Measurements from ENCODE around the gene AGTRAP.

AGTRAP gene

GRCh38 chr1:11799896-11800295 is 64.0 kb downstream of the AGTRAP start:
- Histone ChIP-seq H2AFZ (ENCODE audit: low read depth) (no peak overlapping the region), H3K27ac (no peak overlapping the region), H3K27me3 (ENCODE audit: insufficient read depth, low read depth) (no peaks in the 10 kb centered on the region), H3K79me2 (ENCODE audit: insufficient read depth, low read depth) (no peaks in the 10 kb centered on the region), H4K20me1 (ENCODE audit: insufficient read depth) (no peaks in the 10 kb centered on the region), H3K4me1 (ENCODE audit: low read depth, poor library complexity, severe bottlenecking) (peaks cover 14% of the 10 kb centered on the region), H3K36me3 (ENCODE audit: insufficient read depth) (no peaks in the 10 kb centered on the region), H3K9ac (no peak overlapping the region), H3K4me3 (IDR thresholded peaks at IDR 0.05; ENCODE audit: insufficient read depth, low read depth, low read length) (no peak overlapping the region), H3K4me2 (no peak overlapping the region)
- TF ChIP-seq CTCF (conservative IDR thresholded peaks at IDR 0.05; ENCODE audit: low read depth, low read length), result no peak

DNA sequence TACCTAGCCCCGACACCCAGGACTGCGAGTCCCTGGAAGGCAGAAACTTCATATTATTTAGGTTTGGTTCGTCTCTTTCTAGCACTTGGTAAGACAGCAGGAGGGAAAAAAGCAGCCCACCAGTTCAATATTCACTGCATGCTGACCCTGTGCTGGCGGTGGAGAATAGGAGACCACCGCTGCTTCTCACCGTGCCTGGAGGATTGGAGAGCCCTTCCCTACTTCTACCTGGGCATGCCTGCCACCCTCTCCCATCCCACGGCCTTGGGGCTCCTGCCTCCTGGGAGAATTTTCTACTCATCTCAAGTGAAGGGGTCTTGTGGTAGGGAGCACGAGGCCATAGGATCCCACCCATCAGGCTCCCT is 64.4 kb downstream of the AGTRAP start:
- no peaks in the 10 kb centered on the region for H4K20me1 ChIP-seq (ENCODE audit: insufficient read depth)
- no peak overlapping the region for H2AFZ ChIP-seq (ENCODE audit: low read depth)
- no peak overlapping the region for H3K27ac ChIP-seq
- H3K4me1 ChIP-seq (ENCODE audit: low read depth, poor library complexity, severe bottlenecking), result peaks cover 18% of the 10 kb centered on the region
- TF ChIP-seq CTCF (conservative IDR thresholded peaks at IDR 0.05; ENCODE audit: low read depth, low read length), result no peak
- no peaks in the 10 kb centered on the region for H3K27me3 ChIP-seq (ENCODE audit: insufficient read depth, low read depth)
- no peaks in the 10 kb centered on the region for H3K36me3 ChIP-seq (ENCODE audit: insufficient read depth)
- H3K9ac ChIP-seq, result no peak overlapping the region
- no peak overlapping the region for H3K4me2 ChIP-seq
- H3K79me2 ChIP-seq (ENCODE audit: insufficient read depth, low read depth), result no peaks in the 10 kb centered on the region
- no peak overlapping the region for H3K4me3 ChIP-seq (IDR thresholded peaks at IDR 0.05; ENCODE audit: insufficient read depth, low read depth, low read length)

All from KMS-11 (cell line).